HL-60 (cell line): ENCODE data around the gene FOXP1.

Experiments
- DNase-seq, 2 experiments: peaks; one replicate each; pipeline ENCODE4 v3.0.0-alpha.2; 2010 to 2020; ENCODE audit warnings: low read depth in 1 of 2, low spot score in 1 of 2
- H3K27ac ChIP-seq: fragments of 250-450 bp; sonication (Bioruptor Pico); replicated peaks from 2 replicates; pipeline ENCODE4 v1.5.1; 2020; ENCODE audit warnings: mild to moderate bottlenecking, moderate library complexity
- H3K27me3 ChIP-seq: fragments of 250-450 bp; sonication (Bioruptor Pico); 2 replicates; pipeline ENCODE4 v1.5.1; 2021; ENCODE audit warnings: mild to moderate bottlenecking, moderate library complexity; ENCODE audit not compliant: insufficient read depth, poor library complexity, severe bottlenecking
- H3K4me3 ChIP-seq: replicated peaks from 2 replicates; pipeline ENCODE4 v1.5.1; 2011; ENCODE audit warnings: mild to moderate bottlenecking, control low read depth, low read length; ENCODE audit not compliant: insufficient read depth
- CTCF ChIP-seq: IDR thresholded peaks from one replicate; pipeline ENCODE4 v1.5.1; 2011; ENCODE audit warnings: low read length, control low read depth, inconsistent platforms; ENCODE audit not compliant: insufficient read depth
- GABPA ChIP-seq: IDR thresholded peaks from 2 replicates; pipeline ENCODE4 v1.6.1; 2012; ENCODE audit warnings: low read depth
- POLR2AphosphoS5 ChIP-seq: IDR thresholded peaks from 2 replicates; pipeline ENCODE4 v1.6.1; 2012; ENCODE audit warnings: low read depth
- SPI1 ChIP-seq: IDR thresholded peaks from 2 replicates; pipeline ENCODE4 v1.6.1; 2012; ENCODE audit warnings: low read depth, mild to moderate bottlenecking, borderline replicate concordance
- TF ChIP-seq, protein P1 (sequence below): IDR thresholded peaks from 2 replicates; pipeline ENCODE4 v1.6.1; 2012; ENCODE audit warnings: low read depth; ENCODE audit not compliant: insufficient replicate concordance

FOXP1 gene

DNA sequence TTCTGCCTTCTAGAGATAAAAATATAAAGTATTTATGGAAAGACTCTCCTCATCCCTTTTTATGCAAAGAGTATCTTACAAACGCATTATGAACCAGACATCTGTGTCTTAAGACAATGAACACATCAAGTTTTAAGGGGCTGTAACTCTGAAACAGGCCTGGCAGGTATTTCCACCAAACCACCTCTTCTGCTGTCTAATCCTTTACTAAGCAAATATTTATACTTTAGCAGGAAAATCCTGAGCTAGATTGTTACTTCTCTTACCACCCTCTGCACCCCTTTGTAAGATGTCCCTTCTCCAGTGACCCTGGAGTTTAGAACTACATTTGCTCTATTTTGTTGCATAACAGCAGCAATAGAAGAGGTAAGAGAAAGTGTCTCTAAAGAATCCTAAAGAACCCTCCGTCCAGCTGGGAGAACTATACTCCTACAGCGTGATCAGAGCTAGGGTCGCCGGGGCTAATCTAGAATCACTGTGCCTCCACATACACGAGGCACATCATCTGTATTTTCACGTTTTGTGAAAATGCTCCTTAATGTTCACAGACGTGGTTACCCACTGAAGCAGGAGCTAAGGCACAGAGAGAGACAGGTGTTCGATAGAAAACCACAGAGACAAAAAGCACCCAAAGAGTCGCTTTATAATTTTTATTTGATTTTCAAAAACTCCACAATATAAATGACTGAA, 129.6 kb downstream of the FOXP1 start:
- H3K27ac ChIP-seq = no peak overlapping the region
- H3K4me3 ChIP-seq = no peak overlapping the region
- no peak for TF ChIP-seq POLR2AphosphoS5
- H3K27me3 ChIP-seq = no peaks in the 10 kb centered on the region
- DNase-seq = no peak

- H3K27me3 ChIP-seq = no peaks in the 10 kb centered on the region
- no peak overlapping the region for H3K4me3 ChIP-seq
- DNase-seq = no peak
- TF ChIP-seq CTCF (no peak), SPI1 (no peak), GABPA (no peak), POLR2AphosphoS5 (no peak)
- TF ChIP-seq, protein P1, sequence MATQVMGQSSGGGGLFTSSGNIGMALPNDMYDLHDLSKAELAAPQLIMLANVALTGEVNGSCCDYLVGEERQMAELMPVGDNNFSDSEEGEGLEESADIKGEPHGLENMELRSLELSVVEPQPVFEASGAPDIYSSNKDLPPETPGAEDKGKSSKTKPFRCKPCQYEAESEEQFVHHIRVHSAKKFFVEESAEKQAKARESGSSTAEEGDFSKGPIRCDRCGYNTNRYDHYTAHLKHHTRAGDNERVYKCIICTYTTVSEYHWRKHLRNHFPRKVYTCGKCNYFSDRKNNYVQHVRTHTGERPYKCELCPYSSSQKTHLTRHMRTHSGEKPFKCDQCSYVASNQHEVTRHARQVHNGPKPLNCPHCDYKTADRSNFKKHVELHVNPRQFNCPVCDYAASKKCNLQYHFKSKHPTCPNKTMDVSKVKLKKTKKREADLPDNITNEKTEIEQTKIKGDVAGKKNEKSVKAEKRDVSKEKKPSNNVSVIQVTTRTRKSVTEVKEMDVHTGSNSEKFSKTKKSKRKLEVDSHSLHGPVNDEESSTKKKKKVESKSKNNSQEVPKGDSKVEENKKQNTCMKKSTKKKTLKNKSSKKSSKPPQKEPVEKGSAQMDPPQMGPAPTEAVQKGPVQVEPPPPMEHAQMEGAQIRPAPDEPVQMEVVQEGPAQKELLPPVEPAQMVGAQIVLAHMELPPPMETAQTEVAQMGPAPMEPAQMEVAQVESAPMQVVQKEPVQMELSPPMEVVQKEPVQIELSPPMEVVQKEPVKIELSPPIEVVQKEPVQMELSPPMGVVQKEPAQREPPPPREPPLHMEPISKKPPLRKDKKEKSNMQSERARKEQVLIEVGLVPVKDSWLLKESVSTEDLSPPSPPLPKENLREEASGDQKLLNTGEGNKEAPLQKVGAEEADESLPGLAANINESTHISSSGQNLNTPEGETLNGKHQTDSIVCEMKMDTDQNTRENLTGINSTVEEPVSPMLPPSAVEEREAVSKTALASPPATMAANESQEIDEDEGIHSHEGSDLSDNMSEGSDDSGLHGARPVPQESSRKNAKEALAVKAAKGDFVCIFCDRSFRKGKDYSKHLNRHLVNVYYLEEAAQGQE = no peak
- H3K27ac ChIP-seq = no peak overlapping the region
These were observed 130.2 kb downstream of the FOXP1 start for GRCh38 chr3:71453319-71453718.

DNA sequence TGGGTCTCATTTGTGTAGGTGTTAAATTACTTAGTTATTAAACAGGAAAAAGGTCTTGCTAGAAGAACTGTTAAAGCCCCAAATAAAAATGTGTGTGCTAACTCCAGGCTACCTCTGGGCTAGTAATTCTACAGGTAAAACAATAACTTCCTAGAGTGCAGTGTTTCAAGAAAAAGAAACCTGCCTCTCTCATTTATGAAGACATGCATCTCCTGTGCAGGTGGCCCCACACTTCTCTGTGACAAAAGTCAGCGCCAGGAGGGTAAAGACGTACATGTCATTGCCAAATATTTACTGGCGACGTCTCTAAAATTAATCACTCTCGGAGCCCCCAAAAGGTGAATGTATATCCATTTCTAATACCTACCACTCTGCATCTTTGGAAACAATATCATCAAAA, 131.7 kb downstream of the FOXP1 start:
- Histone ChIP-seq H3K27ac (no peak overlapping the region), H3K27me3 (no peaks in the 10 kb centered on the region), H3K4me3 (no peak overlapping the region)
- no peak for DNase-seq
- TF ChIP-seq SPI1 (no peak), CTCF (no peak), GABPA (no peak), POLR2AphosphoS5 (no peak)
- TF ChIP-seq, protein P1 = no peak

- H3K27ac ChIP-seq = no peak overlapping the region
- TF ChIP-seq GABPA (no peak), SPI1 (no peak), POLR2AphosphoS5 (no peak), CTCF (no peak)
- TF ChIP-seq, protein P1 = no peak
- H3K4me3 ChIP-seq = no peak overlapping the region
- H3K27me3 ChIP-seq = no peaks in the 10 kb centered on the region
- no peak for DNase-seq
These were observed 132.5 kb downstream of the FOXP1 start for GRCh38 chr3:71451060-71451459.
